ENCODE data around the gene GPC5.

DNA sequence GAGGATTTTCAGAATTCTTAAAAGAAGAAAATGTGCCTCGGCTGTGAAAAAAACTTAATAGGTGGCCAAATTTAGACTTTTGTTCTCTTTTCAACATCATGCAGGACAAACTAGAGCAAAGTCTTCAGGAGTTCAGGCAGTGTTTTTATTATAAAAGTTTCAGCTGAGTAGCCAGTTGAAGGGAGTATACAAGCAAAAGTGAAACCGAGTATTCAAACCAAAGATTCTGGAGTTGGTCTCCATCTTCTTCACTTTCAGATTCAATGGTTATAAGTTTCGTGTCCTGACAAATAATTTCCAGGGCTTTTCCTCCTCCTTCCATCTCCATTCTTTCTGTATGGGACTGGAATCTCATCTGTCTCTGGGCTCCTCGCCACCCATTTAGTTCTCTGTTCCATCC, 379.7 kb downstream of the GPC5 start:
- TF ChIP-seq FOS (IDR thresholded peaks at IDR 0.05; ENCODE audit: borderline replicate concordance, insufficient read depth, low read length), result no peak
- TF ChIP-seq, protein P1, sequence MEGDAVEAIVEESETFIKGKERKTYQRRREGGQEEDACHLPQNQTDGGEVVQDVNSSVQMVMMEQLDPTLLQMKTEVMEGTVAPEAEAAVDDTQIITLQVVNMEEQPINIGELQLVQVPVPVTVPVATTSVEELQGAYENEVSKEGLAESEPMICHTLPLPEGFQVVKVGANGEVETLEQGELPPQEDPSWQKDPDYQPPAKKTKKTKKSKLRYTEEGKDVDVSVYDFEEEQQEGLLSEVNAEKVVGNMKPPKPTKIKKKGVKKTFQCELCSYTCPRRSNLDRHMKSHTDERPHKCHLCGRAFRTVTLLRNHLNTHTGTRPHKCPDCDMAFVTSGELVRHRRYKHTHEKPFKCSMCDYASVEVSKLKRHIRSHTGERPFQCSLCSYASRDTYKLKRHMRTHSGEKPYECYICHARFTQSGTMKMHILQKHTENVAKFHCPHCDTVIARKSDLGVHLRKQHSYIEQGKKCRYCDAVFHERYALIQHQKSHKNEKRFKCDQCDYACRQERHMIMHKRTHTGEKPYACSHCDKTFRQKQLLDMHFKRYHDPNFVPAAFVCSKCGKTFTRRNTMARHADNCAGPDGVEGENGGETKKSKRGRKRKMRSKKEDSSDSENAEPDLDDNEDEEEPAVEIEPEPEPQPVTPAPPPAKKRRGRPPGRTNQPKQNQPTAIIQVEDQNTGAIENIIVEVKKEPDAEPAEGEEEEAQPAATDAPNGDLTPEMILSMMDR (IDR thresholded peaks at IDR 0.05; ENCODE audit: extremely low read depth in 1 of 2, insufficient read depth in 1 of 2, low read depth in 1 of 2, low read length in 2 of 2), result no peak
- TF ChIP-seq MYC (IDR thresholded peaks at IDR 0.05; ENCODE audit: low read depth, low read length), result no peak
- no peak for TF ChIP-seq EZH2 (IDR thresholded peaks at IDR 0.05; ENCODE audit: borderline replicate concordance, low read depth, low read length, severe bottlenecking)

Measured in endothelial cell of umbilical vein (primary cell).